Right ventricle myocardium superior (tissue), 1 donor: Measurements from ENCODE around the gene TOP2B. TPM values are rescaled to one million over a fixed set of nuclear protein-coding genes. Genes with fewer than 3 reads are reported as not detected.
A peak's percentile ranks its signal among the peaks of the same experiment; 100 is the strongest.

Experiments used
- ATAC-seq: fragments of 200-7000 bp; cut with Tn5 transposase; one replicate; pipeline ENCODE4 v1.9.1; 2020; ENCODE audit warnings: mild to moderate bottlenecking; ENCODE audit not compliant: poor library complexity
- DNase-seq: peaks from one replicate; pipeline ENCODE4 v3.0.0-alpha.2; 2020
- intact Hi-C: fragments of 100-400 bp; cut with DNase I; formaldehyde crosslinking; loops from one replicate; pipeline ENCODE4 v1.11.2; 2022
- total RNA-seq: library from RNA; stranded (reverse); fragmentation: NEBNext Ultra II Directional; extraction: Animal tissue kit (Norgen Biotek cat#: 25700); gene quantifications from one replicate; pipeline ENCODE4 v1.2.1, GENCODE V29; 2021
- donor health status: DM: no; HTN: yes; CAD: no; lungs with severe emphysema.

The TOP2B gene
- total RNA-seq, 1 donor from 2014 or later = 84.3 TPM

- ATAC-seq (no peak), DNase-seq (no peak)
- intact Hi-C loops = no loop called here
Observed at GRCh38 chr3:25679642-25680302, 15.1 kb upstream of the TOP2B start.

- intact Hi-C loops = no loop called here
- DNase-seq (no peak), ATAC-seq (no peak)
Observed at GRCh38 chr3:25679166-25679565, 14.5 kb upstream of the TOP2B start.

- intact Hi-C loops = no loop called here
- DNase-seq (no peak), ATAC-seq (no peak)
Observed at GRCh38 chr3:25678581-25678980, 13.9 kb upstream of the TOP2B start.

GRCh38 chr3:25677121-25677520, 12.4 kb upstream of the TOP2B start:
- intact Hi-C loops = no loop called here
- DNase-seq (no peak), ATAC-seq (no peak)

GRCh38 chr3:25674670-25675069, 10.0 kb upstream of the TOP2B start:
- ATAC-seq (no peak), DNase-seq (no peak)
- intact Hi-C loops = no loop called here

GRCh38 chr3:25673738-25674298, 9.1 kb upstream of the TOP2B start:
- intact Hi-C loops = no loop called here
- DNase-seq (no peak), ATAC-seq (no peak)

- DNase-seq (no peak), ATAC-seq (no peak)
- intact Hi-C loops = no loop called here
Observed at GRCh38 chr3:25665315-25666280, 891 bp upstream of the TOP2B start.

GRCh38 chr3:25663869-25664811, 567 bp downstream of the TOP2B start:
- ATAC-seq (peak; percentile 67), DNase-seq (peak; percentile 82)
- intact Hi-C loops = loop anchor here (5.0 kb wide), 1 partner anchor 128 kb away; the partner anchor contains the start of gene OXSM

- intact Hi-C loops = loop anchor here (5.0 kb wide), 1 partner anchor 129 kb away; the partner anchor contains the start of gene OXSM
- DNase-seq (no peak), ATAC-seq (peak; percentile 5)
Observed at GRCh38 chr3:25663347-25663868, 1.3 kb downstream of the TOP2B start.

- no peak for ATAC-seq
- no peak for DNase-seq
- intact Hi-C loops = loop anchor here (5.0 kb wide), 1 partner anchor 129 kb away; the partner anchor contains the start of gene OXSM
Observed at GRCh38 chr3:25662736-25663320, 1.9 kb downstream of the TOP2B start.

GRCh38 chr3:25661694-25662437, 2.8 kb downstream of the TOP2B start:
- no peak for ATAC-seq
- intact Hi-C loops = loop anchor here (5.0 kb wide), 1 partner anchor 130 kb away; the partner anchor contains the start of gene OXSM
- no peak for DNase-seq

GRCh38 chr3:25658836-25659235, 5.9 kb downstream of the TOP2B start:
- intact Hi-C loops = no loop called here
- DNase-seq = no peak
- ATAC-seq = no peak

- DNase-seq (no peak), ATAC-seq (no peak)
- intact Hi-C loops = no loop called here
Observed at GRCh38 chr3:25657293-25657692, 7.4 kb downstream of the TOP2B start.

GRCh38 chr3:25655659-25656058, 9.0 kb downstream of the TOP2B start:
- DNase-seq (no peak), ATAC-seq (no peak)
- intact Hi-C loops = no loop called here

- DNase-seq = no peak
- intact Hi-C loops = no loop called here
- no peak for ATAC-seq
Observed at GRCh38 chr3:25654576-25654975, 10.1 kb downstream of the TOP2B start.

- ATAC-seq = no peak
- intact Hi-C loops = no loop called here
- no peak for DNase-seq
Observed at GRCh38 chr3:25653322-25653721, 11.4 kb downstream of the TOP2B start.

GRCh38 chr3:25652921-25653320, 11.8 kb downstream of the TOP2B start:
- no peak for DNase-seq
- ATAC-seq = no peak
- intact Hi-C loops = no loop called here
